ENCODE data around the gene CKS2. TPM values are rescaled to one million over a fixed set of nuclear protein-coding genes. Genes with fewer than 3 reads are reported as not detected.

CKS2 gene
- total and polyA plus RNA-seq, 4 donors, result 17.4 to 113 (median 37.9) TPM

GRCh38 chr9:89323390-89323789 lies 12.4 kb downstream of the CKS2 start:
- Histone ChIP-seq H3K4me3 (no peak overlapping the region), H3K27me3 (ENCODE audit: control insufficient read depth in 3 of 3, insufficient read depth in 3 of 3, low read length in 2 of 3) (no peaks in the 10 kb centered on the region), H3K9me3 (ENCODE audit: control insufficient read depth in 4 of 4, insufficient read depth in 3 of 4, low read length in 3 of 4) (no peaks in the 10 kb centered on the region), H3K9ac (ENCODE audit: insufficient read depth in 1 of 2, low read length in 2 of 2) (no peak overlapping the region), H3K27ac (ENCODE audit: low read depth in 1 of 2, low read length in 1 of 2) (no peak overlapping the region), H3K4me1 (ENCODE audit: control insufficient read depth in 5 of 5, insufficient read depth in 5 of 5, low read length in 5 of 5) (peaks cover 0 to 12% (median 9%) of the 10 kb centered on the region in 5 donors), H3K36me3 (ENCODE audit: control insufficient read depth in 4 of 4, insufficient read depth in 4 of 4, low read length in 4 of 4) (peaks cover 0 to 14% (median 11%) of the 10 kb centered on the region in 4 donors)
- DNase-seq (no peak), ATAC-seq (ENCODE audit: insufficient read depth, low FRiP score) (no peak)
- WGBS, 2 donors, result 62 to 67% methylated on average over 4 of the region's 4 CpGs
- TF ChIP-seq CTCF (IDR thresholded peaks at IDR 0.05; ENCODE audit: control extremely low read depth, extremely low read depth), result no peak

GRCh38 chr9:89325733-89326132 lies 14.7 kb downstream of the CKS2 start:
- H3K9me3 ChIP-seq (ENCODE audit: control insufficient read depth in 4 of 4, insufficient read depth in 3 of 4, low read length in 3 of 4), result no peaks in the 10 kb centered on the region
- 92% methylated on average over 3 of the region's 3 CpGs for WGBS, 2 donors
- TF ChIP-seq CTCF (IDR thresholded peaks at IDR 0.05; ENCODE audit: control extremely low read depth, extremely low read depth), result no peak
- DNase-seq (no peak), ATAC-seq (ENCODE audit: insufficient read depth, low FRiP score) (no peak)
- no peak overlapping the region for H3K9ac ChIP-seq (ENCODE audit: insufficient read depth in 1 of 2, low read length in 2 of 2)
- H3K27ac ChIP-seq (ENCODE audit: low read depth in 1 of 2, low read length in 1 of 2), result no peak overlapping the region
- no peaks in the 10 kb centered on the region for H3K27me3 ChIP-seq (ENCODE audit: control insufficient read depth in 3 of 3, insufficient read depth in 3 of 3, low read length in 2 of 3)
- peaks cover 0 to 8% (median 0%) of the 10 kb centered on the region in 5 donors for H3K4me1 ChIP-seq (ENCODE audit: control insufficient read depth in 5 of 5, insufficient read depth in 5 of 5, low read length in 5 of 5)
- H3K4me3 ChIP-seq, result no peak overlapping the region
- peaks cover 7 to 35% (median 25%) of the 10 kb centered on the region in 4 donors for H3K36me3 ChIP-seq (ENCODE audit: control insufficient read depth in 4 of 4, insufficient read depth in 4 of 4, low read length in 4 of 4)

GRCh38 chr9:89328064-89328463 lies 17.1 kb downstream of the CKS2 start:
- 89 to 93% methylated on average over 8 of the region's 8 CpGs for WGBS, 2 donors

More at GRCh38 chr9:89328064-89328463, 17.1 kb downstream of the CKS2 start:
- H3K4me1 ChIP-seq (ENCODE audit: control insufficient read depth in 5 of 5, insufficient read depth in 5 of 5, low read length in 5 of 5), result peaks cover 0 to 6% (median 0%) of the 10 kb centered on the region in 5 donors
- H3K36me3 ChIP-seq (ENCODE audit: control insufficient read depth in 4 of 4, insufficient read depth in 4 of 4, low read length in 4 of 4), result peaks cover 14 to 44% (median 30%) of the 10 kb centered on the region in 4 donors
- no peak overlapping the region for H3K9ac ChIP-seq (ENCODE audit: insufficient read depth in 1 of 2, low read length in 2 of 2)
- H3K9me3 ChIP-seq (ENCODE audit: control insufficient read depth in 4 of 4, insufficient read depth in 3 of 4, low read length in 3 of 4), result no peaks in the 10 kb centered on the region
- ATAC-seq (ENCODE audit: insufficient read depth, low FRiP score) (no peak), DNase-seq (no peak)
- TF ChIP-seq CTCF (IDR thresholded peaks at IDR 0.05; ENCODE audit: control extremely low read depth, extremely low read depth), result no peak
- peak overlapping the region in 1 of 2 donors; percentile 11 for H3K27ac ChIP-seq (ENCODE audit: low read depth in 1 of 2, low read length in 1 of 2)
- H3K4me3 ChIP-seq, result no peak overlapping the region
- no peaks in the 10 kb centered on the region for H3K27me3 ChIP-seq (ENCODE audit: control insufficient read depth in 3 of 3, insufficient read depth in 3 of 3, low read length in 2 of 3)
